ENCODE results near the gene USP20.

DNA sequence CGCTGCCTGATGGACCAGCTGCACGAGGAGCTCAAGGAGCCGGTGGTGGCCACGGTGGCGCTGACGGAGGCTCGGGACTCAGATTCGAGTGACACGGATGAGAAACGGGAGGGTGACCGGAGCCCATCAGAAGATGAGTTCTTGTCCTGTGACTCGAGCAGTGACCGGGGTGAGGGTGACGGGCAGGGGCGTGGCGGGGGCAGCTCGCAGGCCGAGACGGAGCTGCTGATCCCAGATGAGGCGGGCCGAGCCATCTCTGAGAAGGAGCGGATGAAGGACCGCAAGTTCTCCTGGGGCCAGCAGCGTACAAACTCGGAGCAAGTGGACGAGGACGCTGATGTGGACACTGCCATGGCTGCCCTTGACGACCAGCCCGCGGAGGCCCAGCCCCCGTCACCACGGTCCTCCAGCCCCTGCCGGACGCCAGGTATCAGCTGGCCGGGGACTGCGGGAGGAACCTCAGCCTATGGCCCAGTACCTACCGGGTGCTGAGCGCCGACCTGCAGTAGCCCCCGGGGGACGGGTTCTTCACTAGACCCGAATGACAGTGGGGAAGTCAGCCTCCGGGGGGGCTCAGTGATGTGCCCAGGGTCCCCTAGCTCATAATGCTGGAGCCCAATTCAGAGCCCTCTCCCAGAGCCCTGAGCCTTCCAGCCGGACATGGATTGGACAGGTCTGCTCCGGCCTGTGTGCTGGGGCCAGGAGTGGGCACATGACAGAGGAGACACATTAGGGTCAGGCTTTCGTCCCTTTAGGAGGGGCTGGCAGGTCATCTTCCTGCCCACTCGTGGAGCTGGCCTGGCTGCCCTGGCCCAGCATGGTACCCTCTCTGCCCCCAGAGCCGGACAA lies 33.0 kb downstream of the USP20 start:
- TF ChIP-seq, protein P1, sequence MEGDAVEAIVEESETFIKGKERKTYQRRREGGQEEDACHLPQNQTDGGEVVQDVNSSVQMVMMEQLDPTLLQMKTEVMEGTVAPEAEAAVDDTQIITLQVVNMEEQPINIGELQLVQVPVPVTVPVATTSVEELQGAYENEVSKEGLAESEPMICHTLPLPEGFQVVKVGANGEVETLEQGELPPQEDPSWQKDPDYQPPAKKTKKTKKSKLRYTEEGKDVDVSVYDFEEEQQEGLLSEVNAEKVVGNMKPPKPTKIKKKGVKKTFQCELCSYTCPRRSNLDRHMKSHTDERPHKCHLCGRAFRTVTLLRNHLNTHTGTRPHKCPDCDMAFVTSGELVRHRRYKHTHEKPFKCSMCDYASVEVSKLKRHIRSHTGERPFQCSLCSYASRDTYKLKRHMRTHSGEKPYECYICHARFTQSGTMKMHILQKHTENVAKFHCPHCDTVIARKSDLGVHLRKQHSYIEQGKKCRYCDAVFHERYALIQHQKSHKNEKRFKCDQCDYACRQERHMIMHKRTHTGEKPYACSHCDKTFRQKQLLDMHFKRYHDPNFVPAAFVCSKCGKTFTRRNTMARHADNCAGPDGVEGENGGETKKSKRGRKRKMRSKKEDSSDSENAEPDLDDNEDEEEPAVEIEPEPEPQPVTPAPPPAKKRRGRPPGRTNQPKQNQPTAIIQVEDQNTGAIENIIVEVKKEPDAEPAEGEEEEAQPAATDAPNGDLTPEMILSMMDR (conservative IDR thresholded peaks at IDR 0.05; ENCODE audit: low read length): 0 out of 2 replicates have a peak, but pooled peaks have one; percentile 20
- TF ChIP-seq EZH2phosphoT487 (IDR thresholded peaks at IDR 0.05; ENCODE audit: borderline replicate concordance, low read depth, low read length): no peak

Measured in OCI-LY7 (cell line).